ENCODE data around the gene ATF7IP2.

DNA sequence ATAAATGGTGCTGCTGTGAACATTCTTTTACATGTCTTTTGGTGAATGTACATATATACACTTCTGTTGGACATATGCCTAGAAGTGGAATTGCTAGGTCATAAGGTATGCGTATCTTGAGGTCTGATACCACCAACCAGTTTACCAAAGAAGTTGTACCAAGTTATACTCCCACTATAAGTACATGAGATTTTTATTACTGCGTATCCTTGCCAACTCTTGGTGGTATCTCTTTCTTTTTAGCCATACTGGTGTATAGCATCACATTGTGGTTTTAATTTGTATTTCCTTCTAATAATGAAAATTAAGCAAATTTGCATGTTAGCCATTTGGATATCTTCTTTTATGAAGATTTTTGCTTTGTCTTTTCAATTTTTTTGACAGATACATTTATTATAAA lies 80.5 kb downstream of the ATF7IP2 start:
- no peak for TF ChIP-seq EP300 (IDR thresholded peaks at IDR 0.05; ENCODE audit: low read length)
- TF ChIP-seq RAD21 (CRISPR knock-in tag; conservative IDR thresholded peaks at IDR 0.05 in 1 of 2, IDR thresholded peaks at IDR 0.05 in 1 of 2), result no peak
- no peak for TF ChIP-seq GABPA (tag; conservative IDR thresholded peaks at IDR 0.05; ENCODE audit: low read depth)
- TF ChIP-seq CHD4 (IDR thresholded peaks at IDR 0.05; ENCODE audit: insufficient read depth, insufficient replicate concordance, low read depth, low read length, poor library complexity, severe bottlenecking), result no peak
